ENCODE measurements around the gene PLA2G2C. TPM values are rescaled to one million over a fixed set of nuclear protein-coding genes. Genes with fewer than 3 reads are reported as not detected.

The PLA2G2C gene
- total and polyA plus RNA-seq, 2 donors (not counting 3 experiments of a cell fraction or from before 2014, with no cell fraction given): not detected

DNA sequence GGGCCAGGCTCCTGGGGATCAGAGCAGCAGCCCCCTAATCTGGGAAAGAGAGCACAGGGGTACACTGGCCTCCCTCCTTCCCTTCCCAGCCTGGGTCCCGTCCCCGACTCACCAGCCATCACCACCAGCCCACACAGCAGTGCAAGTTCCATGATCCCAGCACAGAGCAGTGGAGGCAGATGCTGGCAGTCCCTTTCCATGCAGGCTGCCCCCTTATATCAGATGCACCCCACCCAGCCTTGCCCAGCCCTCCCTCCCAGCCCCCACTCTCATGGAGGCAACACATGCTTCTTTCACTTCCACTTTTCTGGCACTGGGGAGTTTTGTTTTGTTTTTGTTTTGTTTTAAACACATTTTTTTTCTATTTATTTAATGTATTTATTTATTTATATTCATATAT, 67.0 kb downstream of the PLA2G2C start, which contains the start of gene PLA2G2D:
TSS of gene PLA2G2D (minus strand) at position 190 of the 400 bp plus-strand sequence. CDS start at position 152, 38 bp downstream.
- H3K9me3 ChIP-seq (replicated peaks; ENCODE audit: control insufficient read depth, insufficient read depth, low read length): no peaks in the 10 kb centered on the region
- DNase-seq (ENCODE audit: low read depth, low spot score) (no peak), FAIRE-seq (no peak)
- peaks cover 0 to 1% of the 10 kb centered on the region in 2 experiments for H3K27me3 ChIP-seq (ENCODE audit: control insufficient read depth in 2 of 2, insufficient read depth in 2 of 2, low read length in 2 of 2)
- BruUV-seq (replicated peaks): no TSS peak
- no peak within 1 kb of the TSS for H3K27ac ChIP-seq (ENCODE audit: insufficient read depth, low read depth, low read length)
- no peak within 1 kb of the TSS for H3K4me3 ChIP-seq (replicated peaks in 1 of 3; ENCODE audit: insufficient read depth in 1 of 3, low read depth in 1 of 3, low read length in 3 of 3)
- no peak within 1 kb of the TSS for H2AFZ ChIP-seq (ENCODE audit: low read depth, low read length)
- no peaks in the 10 kb centered on the region for H3K36me3 ChIP-seq (ENCODE audit: control insufficient read depth in 2 of 2, extremely low read depth in 1 of 2, insufficient read depth in 2 of 2, low read length in 2 of 2)
- intact Hi-C loops (cut with micrococcal nuclease) (no loop called here), dilution Hi-C loops (cut with MboI; ENCODE audit: extremely low pct_ligation_motif_present, low sequenced_read_pairs) (no loop called here)
- H4K20me1 ChIP-seq (replicated peaks; ENCODE audit: control insufficient read depth, extremely low read depth, insufficient read depth, low read length): no peaks in the 10 kb centered on the region
- TF ChIP-seq EZH2 (IDR thresholded peaks at IDR 0.05; ENCODE audit: borderline replicate concordance, low read depth, low read length, severe bottlenecking): no peak
- TF ChIP-seq, protein P1, sequence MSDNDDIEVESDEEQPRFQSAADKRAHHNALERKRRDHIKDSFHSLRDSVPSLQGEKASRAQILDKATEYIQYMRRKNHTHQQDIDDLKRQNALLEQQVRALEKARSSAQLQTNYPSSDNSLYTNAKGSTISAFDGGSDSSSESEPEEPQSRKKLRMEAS (IDR thresholded peaks at IDR 0.05; ENCODE audit: insufficient read depth, insufficient read length): no peak
- TF ChIP-seq FOS (IDR thresholded peaks at IDR 0.05; ENCODE audit: borderline replicate concordance, insufficient read depth, low read length): no peak
- TF ChIP-seq JUN (IDR thresholded peaks at IDR 0.05; ENCODE audit: borderline replicate concordance, insufficient read depth, insufficient read length, low read depth): no peak
- TF ChIP-seq GATA2 (IDR thresholded peaks at IDR 0.05; ENCODE audit: insufficient read depth, insufficient read length, low read depth, low read length): no peak
- TF ChIP-seq POLR2A (IDR thresholded peaks at IDR 0.05; ENCODE audit: low read depth, low read length): no peak
- TF ChIP-seq, protein P2, sequence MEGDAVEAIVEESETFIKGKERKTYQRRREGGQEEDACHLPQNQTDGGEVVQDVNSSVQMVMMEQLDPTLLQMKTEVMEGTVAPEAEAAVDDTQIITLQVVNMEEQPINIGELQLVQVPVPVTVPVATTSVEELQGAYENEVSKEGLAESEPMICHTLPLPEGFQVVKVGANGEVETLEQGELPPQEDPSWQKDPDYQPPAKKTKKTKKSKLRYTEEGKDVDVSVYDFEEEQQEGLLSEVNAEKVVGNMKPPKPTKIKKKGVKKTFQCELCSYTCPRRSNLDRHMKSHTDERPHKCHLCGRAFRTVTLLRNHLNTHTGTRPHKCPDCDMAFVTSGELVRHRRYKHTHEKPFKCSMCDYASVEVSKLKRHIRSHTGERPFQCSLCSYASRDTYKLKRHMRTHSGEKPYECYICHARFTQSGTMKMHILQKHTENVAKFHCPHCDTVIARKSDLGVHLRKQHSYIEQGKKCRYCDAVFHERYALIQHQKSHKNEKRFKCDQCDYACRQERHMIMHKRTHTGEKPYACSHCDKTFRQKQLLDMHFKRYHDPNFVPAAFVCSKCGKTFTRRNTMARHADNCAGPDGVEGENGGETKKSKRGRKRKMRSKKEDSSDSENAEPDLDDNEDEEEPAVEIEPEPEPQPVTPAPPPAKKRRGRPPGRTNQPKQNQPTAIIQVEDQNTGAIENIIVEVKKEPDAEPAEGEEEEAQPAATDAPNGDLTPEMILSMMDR (IDR thresholded peaks at IDR 0.05; ENCODE audit: extremely low read depth in 1 of 2, insufficient read depth in 1 of 2, low read depth in 1 of 2, low read length in 2 of 2): no peak
- TF ChIP-seq POLR2AphosphoS5 (IDR thresholded peaks at IDR 0.05; ENCODE audit: insufficient read depth, low read depth, low read length): no peak
- no peak for TF ChIP-seq MYC (IDR thresholded peaks at IDR 0.05; ENCODE audit: low read depth, low read length)
- H3K4me2 ChIP-seq (ENCODE audit: insufficient read depth, low read length): no peak within 1 kb of the TSS
- ChIA-PET CTCF (interaction anchor here (1.4 kb wide), 1 partner anchor 11 kb away, joined by 3 read pairs; no protein-coding TSS in a partner anchor), POLR2A (interaction anchor here (0.7 kb wide), 1 partner anchor 38 kb away, joined by 4 read pairs; no protein-coding TSS in a partner anchor)
- no peaks in the 10 kb centered on the region for H3K4me1 ChIP-seq (ENCODE audit: control insufficient read depth, extremely low read depth, insufficient read depth, low read length)
- H3K79me2 ChIP-seq (ENCODE audit: control insufficient read depth, insufficient read depth, low read length): no peaks in the 10 kb centered on the region
- H3K9ac ChIP-seq (replicated peaks; ENCODE audit: extremely low read depth, insufficient read depth, low read length): no peak within 1 kb of the TSS
- no peaks in the 10 kb centered on the region for H3K9me1 ChIP-seq (replicated peaks; ENCODE audit: control insufficient read depth, extremely low read depth, insufficient read depth, low read length)

Measured in endothelial cell of umbilical vein (primary cell).